Middle frontal gyrus (tissue), 1 donor: ENCODE data around the gene AREL1.

ENCODE experiments used
- DNase-seq: peaks from one replicate; pipeline ENCODE4 v3.0.0-alpha.2; 2015; ENCODE audit warnings: low spot score; ENCODE audit errors: extremely low spot score

Gene AREL1

GRCh38 chr14:74613211-74613914, 99.5 kb downstream of the AREL1 start:
- no peak for DNase-seq

- peak; percentile 16 for DNase-seq
Measured at GRCh38 chr14:74612350-74613021, 100.4 kb downstream of the AREL1 start.

GRCh38 chr14:74611650-74612349, 101.1 kb downstream of the AREL1 start, which contains the start of gene LTBP2:
TSS of gene LTBP2 (minus strand) at chr14:74612237. CDS start at chr14:74611944, 293 bp downstream.
- DNase-seq = no peak
